CD4-positive, alpha-beta T cell treated with Interleukin-15 for 1 hour (primary cell): ENCODE measurements around the gene OSBPL5.
A peak's percentile ranks its signal among the peaks of the same experiment; 100 is the strongest.

Experiments used
- DNase-seq: peaks from one replicate; pipeline ENCODE4 v3.0.0-alpha.2; 2020

OSBPL5 gene

GRCh38 chr11:3148255-3148989 is 16.7 kb downstream of the OSBPL5 start:
- no peak for DNase-seq

DNA sequence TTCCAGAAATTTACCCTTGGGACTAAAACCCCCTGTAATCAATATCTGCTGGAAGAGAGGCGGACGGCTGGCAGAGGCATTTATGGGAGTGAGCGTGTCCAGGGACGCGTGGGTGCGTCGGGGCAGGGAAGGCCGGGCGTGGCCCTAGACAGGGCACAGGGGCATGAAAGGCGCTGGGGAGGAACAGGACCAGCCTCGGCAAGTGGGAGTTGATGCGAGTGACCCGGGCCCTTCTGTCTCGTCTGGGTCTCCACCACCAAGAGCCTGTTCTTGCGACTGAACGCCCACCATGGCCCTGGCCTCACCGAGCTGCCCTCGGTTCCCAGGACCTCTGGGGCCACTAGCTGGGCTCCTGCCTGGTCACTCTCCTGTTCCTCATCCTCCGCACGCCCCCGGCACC is 17.5 kb downstream of the OSBPL5 start:
- DNase-seq: no peak

GRCh38 chr11:3147257-3147619 is 17.9 kb downstream of the OSBPL5 start:
- no peak for DNase-seq

- DNase-seq: no peak
Measured at GRCh38 chr11:3146612-3147256, 18.4 kb downstream of the OSBPL5 start.

GRCh38 chr11:3145206-3145520 is 19.9 kb downstream of the OSBPL5 start:
- no peak for DNase-seq

DNA sequence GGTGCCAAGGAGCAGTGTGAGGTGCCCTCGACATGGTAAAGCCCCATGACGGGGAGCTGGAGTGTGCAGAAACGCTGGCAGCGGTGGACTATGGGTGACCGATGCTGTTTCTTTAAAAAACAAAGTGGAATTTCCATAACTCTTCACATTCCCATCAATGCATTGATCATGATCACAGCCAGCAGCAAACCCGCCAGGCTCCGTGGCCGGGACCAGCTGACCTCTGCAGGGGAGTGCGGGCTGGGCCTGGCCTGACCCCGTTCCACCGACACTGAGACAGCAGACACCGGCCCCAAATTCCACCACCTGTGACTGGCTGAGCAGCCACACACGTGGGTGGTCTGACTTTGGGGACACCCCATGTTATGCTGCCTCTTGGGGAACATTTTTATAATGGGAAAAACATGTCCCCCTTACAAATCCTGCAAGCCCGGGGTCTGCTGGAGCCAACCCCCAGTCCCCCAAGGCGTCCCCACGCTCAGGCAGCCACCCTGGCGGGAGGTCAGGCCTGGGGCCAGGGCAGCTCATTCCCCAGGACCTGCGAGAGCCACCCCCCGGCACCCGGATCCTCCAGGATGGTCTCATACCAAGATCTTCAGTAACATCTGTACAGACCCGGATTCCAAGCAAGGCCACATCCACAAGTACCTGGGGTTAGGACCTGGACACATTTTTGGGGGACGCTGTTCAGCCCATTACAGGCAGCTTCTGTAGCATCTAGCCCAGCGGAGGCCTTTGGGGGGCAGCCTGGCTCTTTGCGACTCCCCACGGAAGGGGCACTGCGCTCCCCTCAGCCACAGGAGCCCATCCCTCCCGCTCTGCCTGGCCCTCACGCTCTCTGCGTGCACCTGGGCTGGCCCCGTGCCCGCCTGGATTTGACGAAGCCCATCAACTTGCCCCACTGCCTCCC is 20.6 kb downstream of the OSBPL5 start:
- DNase-seq: no peak

DNA sequence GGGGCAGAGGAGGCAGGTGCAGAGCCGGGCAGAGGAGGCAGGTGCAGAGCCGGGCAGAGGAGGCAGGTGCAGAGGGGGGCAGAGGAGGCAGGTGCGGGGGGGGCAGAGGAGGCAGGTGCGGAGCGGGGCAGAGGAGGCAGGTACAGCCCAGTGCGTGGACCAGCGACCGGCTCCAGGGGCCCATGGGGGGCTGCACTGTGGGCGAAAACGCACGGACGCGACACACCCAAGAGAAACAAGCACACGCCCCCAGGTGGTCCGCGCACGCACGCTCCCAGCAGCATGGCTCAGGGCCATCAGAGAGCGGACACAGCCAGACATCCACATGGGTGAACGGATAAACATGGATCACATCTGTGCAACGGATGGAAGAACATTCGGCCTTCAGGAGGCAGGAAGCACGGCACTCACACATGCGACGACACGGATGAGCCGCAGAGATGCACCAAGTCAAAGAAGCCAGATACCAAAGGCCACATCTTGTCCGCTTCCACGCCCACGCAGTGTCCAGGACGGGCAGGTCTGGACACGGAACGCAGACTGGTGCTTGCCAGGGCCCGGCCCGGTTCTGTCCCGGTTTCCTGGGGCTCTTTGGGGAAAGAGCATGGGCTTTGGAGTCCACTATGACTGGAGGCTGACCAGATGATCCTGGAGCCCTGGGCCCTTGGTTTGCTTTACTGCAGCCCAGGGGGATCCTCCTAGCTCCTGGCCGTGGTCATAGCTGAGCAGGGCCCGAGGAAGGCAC is 21.8 kb downstream of the OSBPL5 start:
- no peak for DNase-seq

GRCh38 chr11:3140291-3140603 is 24.9 kb downstream of the OSBPL5 start:
- no peak for DNase-seq

- DNase-seq: no peak
Measured at GRCh38 chr11:3139481-3140290, 25.4 kb downstream of the OSBPL5 start.

- no peak for DNase-seq
Measured at GRCh38 chr11:3139086-3139440, 26.0 kb downstream of the OSBPL5 start.

DNA sequence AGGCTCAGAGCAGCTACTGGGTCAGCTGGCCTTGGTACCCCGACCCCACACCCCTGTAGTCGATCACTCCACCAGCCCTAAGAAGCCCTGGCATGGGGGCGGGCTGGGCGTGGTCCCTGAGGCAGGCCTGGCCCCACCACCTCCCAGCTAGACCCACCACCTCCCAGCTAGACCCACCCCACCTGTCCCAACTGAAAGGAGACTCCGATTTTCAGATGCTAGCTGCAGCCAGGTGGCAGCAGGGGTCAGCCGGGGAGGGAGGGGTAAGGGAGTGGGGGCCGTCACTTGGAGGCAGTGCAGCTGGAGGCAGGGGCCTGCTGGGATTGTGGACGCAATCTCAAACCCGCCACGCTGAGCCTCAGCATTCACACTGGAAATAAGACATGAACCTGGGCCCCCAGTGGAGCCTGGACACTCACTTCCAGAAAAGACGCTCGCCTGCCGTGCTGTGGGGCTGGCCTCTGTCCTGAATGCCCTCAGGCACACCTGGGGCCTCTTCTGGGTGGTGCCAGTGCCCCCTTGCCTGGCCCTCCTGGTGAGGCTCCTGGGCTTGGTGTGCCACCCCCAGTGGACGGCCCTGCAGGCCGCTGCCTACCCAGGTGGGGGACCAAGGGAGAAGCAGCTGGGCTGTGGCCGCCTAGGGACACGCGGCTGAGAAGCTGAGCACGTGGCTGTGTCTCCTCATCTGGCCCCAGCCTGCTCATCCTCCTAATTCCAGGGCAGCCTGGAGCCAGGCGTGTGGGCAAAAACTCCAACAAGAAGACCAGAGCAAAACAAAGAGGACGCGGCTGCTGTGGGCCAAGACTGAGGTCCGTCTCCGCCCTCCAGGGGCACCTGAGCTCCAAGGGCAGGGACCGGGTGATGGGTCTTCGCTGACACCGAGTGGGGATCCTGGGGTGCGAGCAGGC is 26.7 kb downstream of the OSBPL5 start:
- no peak for DNase-seq

- no peak for DNase-seq
Measured at GRCh38 chr11:3137486-3138177, 27.5 kb downstream of the OSBPL5 start.

- DNase-seq: no peak
Measured at GRCh38 chr11:3136546-3137455, 28.3 kb downstream of the OSBPL5 start.

DNA sequence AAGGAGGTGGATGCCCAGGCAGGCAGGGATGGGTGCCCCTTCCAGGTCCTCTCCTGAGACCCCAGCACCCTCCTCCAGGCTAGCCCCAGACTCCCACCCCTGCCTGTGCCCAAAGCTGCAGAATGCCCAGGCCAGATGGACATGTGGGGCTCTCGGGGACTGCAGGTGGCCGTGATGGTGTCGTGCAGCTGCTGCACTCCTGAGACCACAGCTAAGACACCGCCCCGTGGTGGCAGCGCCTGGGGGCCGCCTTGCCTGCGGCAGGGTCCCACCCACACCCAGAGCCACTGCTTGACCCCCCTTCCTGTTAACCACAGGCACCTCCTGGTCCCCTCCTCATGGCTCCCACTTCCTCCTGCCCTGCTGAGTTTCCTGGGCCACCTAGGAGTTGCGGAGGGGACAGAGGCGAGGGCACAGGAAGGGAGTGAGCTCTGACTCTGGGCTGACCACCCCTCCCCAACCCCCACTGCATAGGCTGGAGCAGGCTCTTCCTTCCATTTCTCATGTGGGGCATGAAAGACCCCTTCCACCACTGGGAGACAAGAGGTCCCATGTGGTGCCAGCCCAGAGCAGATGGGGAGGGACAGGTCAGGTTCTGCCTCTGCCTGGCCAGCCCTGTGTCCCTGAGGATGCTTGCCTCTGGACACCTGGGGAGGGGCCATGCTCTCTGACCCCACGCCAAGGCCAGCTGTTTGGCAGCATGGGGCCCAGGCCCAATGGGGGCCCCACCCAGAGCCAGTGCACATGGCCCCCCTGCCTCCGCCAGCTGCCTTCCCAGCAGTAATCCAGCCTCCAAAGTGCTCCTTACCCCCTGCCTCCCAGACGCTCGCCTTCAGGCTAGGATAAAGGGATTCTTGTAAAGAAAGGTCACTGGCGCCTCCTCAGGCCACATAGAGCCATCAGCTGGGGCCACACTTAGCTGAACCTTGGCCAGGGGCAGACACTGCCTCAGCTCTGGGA is 29.3 kb downstream of the OSBPL5 start:
- DNase-seq: peak; percentile 16

- peak; percentile 19 for DNase-seq
Measured at GRCh38 chr11:3134651-3135480, 30.2 kb downstream of the OSBPL5 start.

- DNase-seq: peak; percentile 15
Measured at GRCh38 chr11:3134218-3134621, 30.9 kb downstream of the OSBPL5 start.
